HG03432 (cell line): ENCODE results near the gene FAM200C.

Experiments used
- ATAC-seq: cut with Tn5 transposase; IDR thresholded peaks from one replicate; pipeline ENCODE4 v1.9.1; 2021; ENCODE audit warnings: mild to moderate bottlenecking, moderate library complexity; ENCODE audit not compliant: unreplicated experiment

FAM200C gene

DNA sequence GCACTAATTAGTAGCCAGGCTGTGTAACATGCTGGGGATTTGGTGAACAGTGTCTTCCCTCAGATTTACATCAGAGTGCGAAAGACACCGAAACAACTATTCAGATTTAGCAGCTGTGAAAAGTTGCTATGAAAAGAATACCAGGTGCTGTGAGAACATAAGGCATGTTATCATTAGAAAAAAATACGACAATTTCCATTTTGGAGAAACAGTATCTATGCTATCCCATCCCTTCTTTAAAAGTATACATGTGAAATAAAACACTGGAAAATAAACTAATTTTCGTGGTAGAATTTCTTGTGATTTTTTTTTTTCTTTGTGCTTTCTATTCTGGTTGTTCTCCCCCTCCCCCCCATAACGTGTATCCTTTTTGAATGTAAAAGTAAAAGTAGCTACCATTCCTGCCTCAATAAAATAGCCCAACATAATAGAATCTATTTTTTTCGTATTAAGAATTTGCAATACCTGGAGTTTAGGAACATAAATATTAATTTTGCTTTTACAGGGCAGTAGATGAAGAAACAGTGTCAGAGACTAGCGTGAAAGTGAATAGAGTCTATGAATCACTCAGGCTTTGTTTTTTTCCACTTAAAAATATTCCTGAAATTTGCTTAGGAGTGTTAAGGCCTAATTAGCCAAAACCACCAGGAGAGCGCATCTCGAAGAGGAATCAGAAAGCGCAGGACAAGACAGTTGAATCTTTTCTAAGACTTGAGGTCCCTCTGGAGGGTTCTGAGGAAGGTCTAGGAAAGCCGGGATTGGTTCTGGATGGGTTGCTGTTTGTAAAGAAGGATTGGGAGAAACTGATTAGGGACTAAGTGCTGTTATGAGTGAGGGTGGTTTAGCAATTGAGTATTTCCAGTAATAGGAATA is 19.8 kb upstream of the FAM200C start:
- peak; percentile 35 for ATAC-seq

DNA sequence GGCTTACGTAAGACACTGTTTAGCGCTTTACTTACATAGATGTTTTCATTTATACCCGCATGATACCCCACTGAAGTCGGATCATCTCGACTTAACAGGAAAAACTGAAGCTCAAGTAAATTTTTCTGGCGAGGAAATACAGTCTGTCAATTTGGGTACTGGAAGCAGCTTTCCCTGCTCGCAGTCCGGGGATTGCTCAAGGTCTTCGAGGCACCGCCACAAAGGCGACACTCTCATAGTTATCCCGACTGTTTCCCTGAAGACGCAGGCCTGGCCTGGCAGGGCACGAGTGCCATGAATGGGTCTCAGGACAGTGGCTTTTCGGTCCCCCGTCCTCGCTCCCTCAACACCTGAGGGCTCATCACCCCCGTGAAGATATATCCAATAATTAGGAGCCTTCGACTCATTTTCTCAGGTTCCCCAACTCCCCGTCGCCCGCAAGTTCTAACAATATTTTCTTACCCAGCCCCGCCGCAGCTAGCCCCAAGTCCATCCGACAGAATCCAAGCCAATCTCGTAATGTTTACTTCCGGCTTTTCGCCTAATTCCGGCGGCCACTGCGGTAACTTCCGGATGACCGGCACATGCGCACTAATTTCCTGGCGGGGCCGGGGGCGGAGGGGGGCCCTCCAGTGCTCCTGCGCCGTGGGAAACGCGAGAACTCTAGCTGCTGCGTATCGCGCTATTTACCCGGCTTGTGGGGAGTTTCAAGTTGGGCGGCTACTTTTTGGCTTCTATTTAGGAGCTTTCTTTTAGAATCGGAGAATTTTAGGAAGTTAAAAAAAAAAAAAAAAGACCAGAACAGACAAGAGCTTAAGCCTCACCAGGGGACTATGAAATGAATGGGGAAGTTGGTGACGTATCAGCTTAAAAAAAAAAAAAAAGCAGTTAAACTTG is 19.0 kb upstream of the FAM200C start, which contains the start of gene SLU7:
Gene SLU7, minus strand, starts transcription at position 521 of the 897 bp plus-strand sequence. CDS start 3,787 bp downstream, outside the sequence.
- peak; percentile 74 for ATAC-seq

DNA sequence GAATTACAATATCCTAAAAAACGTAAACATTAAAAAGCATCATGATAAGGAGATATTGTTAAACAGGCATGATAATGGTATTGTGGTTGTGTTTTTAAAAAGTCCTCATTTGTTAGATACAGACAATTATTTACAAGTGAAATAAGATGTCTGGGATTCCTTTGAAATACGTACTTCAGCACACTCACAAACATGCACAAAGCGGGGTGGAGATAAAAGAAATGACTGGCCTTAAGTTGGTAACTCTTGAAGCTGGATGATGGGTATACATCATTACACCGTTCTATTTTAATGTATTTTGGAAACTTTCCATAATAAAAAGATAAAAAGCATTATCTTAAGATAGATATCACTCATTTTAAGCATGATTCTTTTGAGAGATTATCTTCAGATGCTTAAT is 1.0 kb downstream of the FAM200C start:
- ATAC-seq: no peak

DNA sequence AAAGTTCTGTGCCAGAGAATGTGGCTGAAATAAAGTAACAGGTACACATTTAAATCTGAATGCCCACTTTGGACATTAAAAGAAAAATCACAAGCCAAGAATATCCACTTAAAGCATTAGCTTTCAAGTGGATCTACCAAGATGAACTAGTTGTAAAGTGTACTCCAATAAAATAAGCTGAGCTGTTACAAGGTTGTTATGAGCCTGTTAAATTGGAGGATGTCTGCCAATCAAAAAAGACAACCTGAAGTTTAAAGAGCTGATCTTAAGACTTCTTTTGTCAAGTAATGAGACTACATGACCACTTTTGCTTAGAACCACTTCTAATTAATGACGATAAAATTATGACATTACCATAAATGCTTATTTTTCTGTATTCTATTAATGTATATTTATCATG is 2.4 kb downstream of the FAM200C start:
- ATAC-seq: no peak

DNA sequence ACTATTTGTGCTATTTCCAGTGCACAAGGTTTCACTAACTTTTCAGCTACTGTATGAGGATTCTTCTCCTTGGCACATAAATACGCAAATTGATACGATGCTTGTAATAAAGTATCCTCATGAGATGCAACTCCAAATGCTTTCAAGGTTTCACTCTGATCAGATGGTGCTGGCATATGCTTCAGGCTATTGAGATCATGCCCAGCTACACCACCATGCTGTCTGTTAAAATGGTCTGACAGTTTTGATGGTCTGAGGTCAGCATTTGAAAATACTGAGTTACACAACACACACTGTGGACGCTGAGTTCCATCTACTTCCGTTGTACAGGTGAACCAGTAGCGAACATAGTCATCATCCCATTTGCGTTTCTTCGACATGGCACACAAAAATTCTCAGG is 4.7 kb downstream of the FAM200C start:
- ATAC-seq: no peak

DNA sequence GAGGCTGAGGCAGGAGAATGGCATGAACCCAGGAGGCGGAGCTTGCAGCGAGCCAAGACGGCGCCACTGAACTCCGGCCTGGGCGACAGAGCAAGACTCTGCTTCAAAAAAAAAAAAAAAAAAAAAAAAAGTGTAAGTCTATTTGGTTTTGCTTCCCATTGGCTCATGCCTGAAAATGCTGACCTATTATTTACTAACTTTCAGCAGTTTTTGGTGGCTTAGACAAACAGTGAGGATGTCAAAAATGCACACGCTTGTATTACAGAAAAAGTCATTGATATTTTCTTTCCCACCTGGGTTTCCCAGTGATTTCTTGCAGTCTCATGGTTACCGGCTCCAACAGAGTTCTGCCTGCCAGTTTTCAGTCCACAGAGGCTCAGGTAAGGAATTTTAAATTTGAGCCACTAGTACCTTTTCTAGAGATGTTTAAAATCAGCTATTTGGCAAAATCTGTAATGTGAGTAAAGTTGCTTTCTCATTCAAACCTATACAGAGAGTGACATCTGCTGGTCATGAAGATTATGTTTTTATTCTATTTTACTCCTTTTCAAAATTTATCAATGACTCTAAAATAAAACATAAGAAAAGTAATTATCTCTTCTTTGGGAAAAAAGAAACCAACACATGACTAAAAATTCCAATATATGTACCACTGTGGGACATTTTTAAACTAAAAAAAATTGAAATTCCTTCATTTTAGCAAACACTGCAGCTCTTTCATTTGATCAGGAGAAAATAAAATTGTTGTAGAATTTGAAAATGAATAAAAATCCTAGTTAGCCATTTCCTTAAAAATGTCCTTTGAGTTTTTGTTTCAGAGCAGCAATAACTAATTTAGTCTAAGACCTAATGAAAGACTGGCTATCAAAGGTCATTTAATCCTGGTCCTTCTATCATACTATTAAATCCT is 8.8 kb downstream of the FAM200C start:
- ATAC-seq: no peak

DNA sequence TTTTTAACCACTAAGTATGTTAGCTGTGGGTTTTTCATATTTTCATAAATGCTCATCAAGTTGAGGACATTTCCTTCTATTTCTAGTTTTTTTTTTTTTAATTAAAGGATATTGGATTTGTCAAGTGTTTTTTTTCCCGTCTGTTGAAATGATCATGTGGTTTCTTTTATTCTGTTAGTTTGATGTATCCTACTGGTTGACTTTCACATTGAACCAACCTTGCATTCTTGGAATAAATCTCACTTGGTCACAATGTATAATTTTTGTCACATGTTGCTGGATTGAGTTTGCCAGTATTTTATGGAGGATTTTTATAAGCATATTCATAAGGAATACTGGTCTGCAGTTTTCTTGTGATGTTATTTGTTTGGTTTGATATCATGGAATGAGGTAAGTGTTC is 12.4 kb downstream of the FAM200C start:
- no peak for ATAC-seq

DNA sequence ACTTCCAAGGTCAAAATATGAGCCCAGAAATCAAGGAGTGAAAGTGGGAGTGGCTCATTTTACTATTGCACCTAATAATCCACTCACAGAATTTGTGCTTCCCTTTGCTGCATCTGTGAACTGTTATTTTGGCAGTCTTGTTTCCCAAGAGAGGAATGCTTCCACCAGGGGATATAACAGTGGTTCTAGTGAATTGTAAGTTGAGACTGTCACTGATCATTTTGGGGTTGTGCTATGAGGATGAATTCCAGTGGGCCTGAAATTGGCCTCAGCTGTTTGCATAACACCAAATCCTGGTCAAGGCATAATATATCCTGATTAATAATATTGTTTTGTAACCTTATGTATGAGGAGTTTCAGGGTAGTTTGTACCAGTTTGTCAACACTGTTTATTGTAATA is 14.4 kb downstream of the FAM200C start:
- ATAC-seq: no peak

DNA sequence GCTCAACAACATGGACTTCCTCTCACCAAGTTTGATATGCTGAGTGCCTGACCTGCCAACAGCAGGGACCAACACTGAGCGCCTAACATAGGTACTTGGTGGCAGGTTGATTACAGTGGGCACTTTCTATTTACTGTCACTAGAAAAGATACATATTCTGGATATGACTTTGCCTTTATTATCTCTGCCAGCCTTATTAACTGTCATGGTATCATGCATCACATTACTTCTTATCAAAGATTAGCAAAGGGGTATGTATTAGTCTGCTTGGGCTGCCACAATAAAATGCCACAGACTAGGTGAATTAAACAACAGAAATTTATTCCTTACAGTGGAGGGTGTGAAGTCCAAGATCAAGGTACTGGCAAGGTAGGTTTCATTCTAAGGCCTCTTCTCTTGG is 15.2 kb downstream of the FAM200C start:
- ATAC-seq: no peak

DNA sequence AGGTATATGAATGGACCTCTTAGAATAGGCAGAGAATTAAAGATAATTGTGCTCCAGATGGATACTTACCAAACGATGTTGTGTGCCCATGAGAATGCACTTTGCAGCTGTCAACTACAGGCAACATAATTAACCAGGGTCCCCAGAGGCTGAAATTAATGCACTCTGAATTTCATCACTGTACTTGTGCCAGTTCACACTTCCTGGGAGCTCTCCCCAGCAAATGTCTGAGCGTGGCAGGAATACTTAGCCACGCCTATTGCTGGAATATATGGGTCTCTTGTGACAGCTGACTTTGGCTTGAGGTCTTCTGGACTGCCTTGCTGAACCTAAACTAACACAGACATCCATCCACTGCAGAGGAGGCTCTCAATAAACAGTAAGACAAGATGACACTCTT is 17.5 kb downstream of the FAM200C start:
- ATAC-seq: no peak

DNA sequence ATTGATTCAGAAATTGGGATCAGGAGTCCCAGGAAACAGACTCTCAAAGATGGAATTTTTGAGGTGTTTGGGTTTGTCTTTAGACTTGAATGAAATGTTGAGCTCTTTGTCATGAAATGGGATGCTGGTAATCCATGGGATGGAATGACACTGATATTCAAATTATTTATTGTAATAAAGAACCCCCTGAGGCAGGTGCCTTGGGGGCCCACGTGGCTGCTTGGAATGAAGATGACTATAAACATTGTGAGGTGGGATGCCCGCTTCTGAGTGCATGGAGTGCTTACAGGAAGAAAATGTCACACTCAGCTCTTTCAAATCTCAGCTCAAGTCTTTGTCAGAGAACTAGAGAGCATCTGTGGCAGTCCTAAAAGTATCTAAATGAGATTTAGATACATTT is 19.8 kb downstream of the FAM200C start:
- no peak for ATAC-seq

DNA sequence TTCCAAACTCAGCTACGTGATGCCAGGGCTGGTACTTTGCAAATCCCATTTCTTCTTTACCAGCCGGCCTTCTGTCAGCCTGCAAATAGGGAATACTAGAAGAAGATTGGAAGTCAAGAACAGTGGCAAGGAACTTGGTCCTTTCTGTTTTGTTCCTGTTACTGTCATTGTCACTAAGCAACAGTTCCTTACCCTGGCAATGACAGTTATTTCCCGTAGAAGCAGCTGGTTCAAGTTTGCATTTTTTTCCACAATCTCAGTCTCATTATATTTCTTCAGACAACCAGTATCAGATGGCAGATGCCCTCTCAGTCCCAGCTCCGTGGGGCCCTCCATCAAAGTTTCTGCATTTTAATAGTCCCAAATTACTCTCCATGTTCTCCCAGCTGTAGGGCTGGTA is 20.3 kb downstream of the FAM200C start:
- no peak for ATAC-seq

DNA sequence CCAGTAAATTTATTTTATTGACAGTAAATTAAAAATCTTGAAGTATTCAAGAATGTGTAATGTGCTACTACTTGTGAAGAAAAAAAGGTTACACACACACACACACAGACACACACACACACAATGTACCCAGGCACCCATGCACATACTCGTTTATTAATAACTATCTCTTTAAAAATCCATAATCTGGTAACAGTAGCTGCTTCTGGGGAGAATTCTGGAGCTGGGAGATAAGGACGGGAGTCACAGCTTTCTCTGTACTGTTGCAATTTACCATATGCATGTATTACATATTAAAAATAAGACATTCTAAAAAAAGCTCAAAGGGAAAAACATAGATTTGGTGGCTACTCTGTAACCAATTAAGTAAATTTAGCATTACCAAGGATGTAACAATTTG is 21.5 kb downstream of the FAM200C start:
- no peak for ATAC-seq

DNA sequence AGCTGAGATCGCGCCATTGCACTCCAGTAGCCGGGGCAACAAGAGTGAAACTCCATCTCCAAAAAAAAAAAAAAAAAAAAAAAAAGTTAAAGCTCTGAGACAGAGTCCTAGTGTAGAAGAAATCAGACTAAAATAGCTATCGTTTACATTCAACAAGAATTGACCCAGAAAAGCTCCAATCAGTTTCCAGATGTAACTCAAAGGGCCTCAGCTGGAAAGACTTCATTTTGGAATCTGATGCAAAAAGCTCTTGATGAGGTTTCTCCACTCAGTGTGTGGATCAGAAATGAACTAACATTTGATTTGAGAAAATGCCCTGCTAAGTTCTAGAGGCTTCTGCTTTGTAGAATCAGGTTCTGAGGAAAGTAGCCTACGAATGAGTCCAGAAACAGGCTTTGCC is 22.2 kb downstream of the FAM200C start:
- ATAC-seq: no peak

DNA sequence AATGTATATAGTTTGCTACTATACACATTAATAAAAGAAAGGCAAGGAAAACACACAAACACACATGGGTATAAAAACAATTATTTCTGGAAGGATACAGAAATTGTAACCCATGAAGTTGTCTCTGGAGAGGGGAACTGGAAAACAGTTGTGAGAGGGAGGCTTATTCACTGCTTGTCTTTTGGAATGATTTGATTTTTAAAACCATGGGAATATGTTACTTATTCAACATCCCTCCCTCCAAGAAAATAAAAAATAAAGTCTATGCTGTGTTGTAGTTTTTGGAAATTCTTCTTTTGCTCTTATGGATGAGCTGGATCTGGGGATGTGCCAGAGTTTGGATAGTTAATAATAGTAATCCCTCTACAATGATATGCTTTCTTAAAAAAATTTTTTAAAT is 23.4 kb downstream of the FAM200C start:
- ATAC-seq: no peak

DNA sequence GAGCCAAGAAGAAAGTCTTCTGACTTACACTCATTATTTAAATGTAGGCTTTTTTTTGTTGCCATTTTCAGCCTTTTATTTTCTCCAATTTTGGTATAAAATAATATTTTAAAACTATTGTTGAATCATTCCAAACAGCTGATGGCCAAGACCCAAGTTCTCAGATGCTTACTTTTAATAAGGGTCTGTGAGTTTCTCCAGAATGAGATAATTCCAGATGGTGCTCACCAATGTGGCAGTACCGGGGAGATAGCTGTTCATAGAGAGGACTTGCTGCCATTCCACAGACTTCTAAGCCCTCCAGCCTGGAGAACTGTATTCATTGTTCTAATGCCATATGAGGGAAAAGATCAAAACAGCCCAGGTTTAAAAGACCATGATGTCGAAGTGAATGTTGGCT is 24.2 kb downstream of the FAM200C start:
- ATAC-seq: no peak

DNA sequence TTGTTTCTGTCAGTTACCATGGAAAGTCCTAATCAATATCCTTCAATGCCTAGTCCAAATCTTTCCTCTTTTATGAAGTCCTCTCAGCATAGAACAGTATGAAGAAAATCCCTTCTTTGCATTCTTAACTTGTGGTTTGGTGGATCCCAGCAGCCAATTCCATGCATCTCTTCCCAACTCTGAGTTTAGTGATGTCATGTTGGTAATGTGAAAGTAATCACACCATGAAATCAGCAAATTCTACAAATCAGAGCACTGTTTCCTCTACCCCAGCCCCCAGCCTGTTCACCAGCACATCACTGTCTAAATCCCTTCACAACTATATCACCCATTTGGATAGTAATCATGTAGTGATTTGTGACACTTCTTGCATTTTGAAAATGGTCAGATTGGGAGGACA is 24.7 kb downstream of the FAM200C start:
- ATAC-seq: no peak

DNA sequence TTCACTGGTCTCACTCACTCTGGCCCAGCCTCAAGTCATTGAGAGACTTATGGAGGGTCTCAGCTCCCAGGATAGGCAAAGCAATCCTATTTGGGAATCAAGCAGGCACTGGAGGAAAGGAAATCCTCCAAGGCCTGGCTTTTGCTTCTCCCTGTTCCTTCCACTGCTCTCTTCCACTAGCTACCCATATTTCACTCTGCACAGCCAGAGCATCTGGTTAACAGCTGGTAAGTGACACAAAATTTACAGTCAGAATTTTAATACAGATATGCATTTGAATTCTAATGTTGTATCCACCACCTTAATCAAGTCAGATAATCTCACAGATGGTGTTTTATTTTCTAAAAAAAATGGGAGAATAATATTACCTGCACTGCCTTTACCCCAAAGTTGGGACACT is 28.6 kb downstream of the FAM200C start:
- no peak for ATAC-seq

DNA sequence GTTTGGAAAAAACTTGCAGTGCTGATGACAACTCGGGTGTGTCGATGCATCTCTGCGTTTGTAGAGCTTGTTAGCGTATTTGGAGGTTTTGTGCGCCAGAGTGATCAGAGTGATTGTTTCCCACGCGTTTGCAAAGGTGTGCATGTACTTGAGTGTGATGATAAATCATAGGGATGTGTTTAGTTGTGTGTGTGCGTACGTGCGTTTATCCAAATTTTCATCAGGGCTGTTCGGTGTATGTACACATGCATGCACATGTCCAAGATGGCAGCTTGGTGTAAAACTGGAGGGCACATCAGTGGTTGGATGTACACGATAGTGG is 29.2 kb downstream of the FAM200C start:
- ATAC-seq: no peak

DNA sequence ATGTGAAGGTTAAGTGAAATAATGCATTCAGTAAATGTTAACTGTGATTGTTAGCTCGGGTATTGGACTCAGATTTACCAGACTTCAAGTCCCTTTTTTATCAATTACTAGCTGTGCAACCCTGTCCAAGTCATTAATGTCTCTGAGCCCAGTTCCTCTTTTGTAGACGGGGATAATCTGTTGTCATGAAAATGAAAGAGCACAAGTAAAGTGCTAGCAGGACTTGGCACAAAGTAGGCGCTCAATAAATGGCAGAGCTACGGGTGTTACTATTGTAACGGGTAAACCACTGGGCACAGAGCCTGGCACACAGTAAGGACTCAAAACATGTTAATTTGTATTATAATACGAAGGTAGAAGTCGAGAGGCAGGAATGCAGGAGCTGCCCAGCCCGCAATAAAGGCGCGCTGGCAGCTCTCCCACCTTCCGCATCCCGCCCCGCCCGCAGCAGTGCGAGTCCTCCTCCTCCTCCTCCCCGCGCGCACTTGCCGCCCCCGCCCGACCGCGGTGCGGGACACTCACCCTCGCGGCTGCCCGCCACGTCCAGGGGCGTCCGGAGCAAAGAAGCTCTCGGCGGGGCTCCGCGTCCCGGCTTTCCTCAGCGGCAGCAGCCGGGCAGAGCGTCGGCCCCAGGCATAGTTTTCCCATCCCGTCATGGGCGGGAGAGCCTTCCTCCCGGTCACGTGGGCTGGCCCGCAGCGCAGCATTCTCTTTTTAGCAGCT is 29.7 kb downstream of the FAM200C start, which contains the start of gene C1QTNF2:
Gene C1QTNF2, minus strand, starts transcription at position 637 of the 723 bp plus-strand sequence. CDS start 15,615 bp downstream, outside the sequence.
- peak; percentile 59 for ATAC-seq
